GM18511 (cell line): ENCODE results near the gene HDAC4.

Experiments used
- ATAC-seq: cut with Tn5 transposase; IDR thresholded peaks from one replicate; pipeline ENCODE4 v1.9.1; 2021; ENCODE audit warnings: mild to moderate bottlenecking, moderate library complexity; ENCODE audit not compliant: unreplicated experiment

Gene HDAC4

GRCh38 chr2:239133945-239134570 is 266.8 kb downstream of the HDAC4 start:
- no peak for ATAC-seq

- ATAC-seq, result no peak
Measured at GRCh38 chr2:239132786-239133185, 268.0 kb downstream of the HDAC4 start.

- no peak for ATAC-seq
Measured at GRCh38 chr2:239132156-239132709, 268.6 kb downstream of the HDAC4 start.

- ATAC-seq, result no peak
Measured at GRCh38 chr2:239131521-239131920, 269.3 kb downstream of the HDAC4 start.

DNA sequence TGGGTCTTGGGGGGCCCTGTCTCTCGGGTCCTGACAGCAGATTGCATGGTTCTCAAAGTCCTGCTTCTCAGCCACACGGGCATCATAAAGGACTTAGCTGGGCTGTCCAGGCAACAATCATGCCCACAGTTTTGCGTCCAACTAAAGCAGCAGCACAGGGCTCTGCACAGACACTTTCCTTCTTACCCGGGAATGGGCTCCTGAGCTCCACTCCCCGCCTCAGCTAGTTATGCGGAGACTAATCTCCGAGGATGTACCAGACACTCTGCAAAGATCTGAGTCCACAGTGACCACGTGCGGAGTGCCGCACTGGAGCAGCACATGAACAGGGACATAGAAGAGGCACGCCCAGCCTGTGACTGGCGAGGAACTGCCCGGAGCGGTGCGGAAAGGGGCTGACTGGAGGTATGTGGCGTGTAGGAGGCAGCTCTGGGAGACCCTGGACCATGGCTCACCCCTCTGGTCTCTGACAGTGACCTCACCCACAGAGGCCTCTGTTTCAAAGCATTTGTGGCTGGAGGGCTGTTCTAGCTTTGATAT is 270.0 kb downstream of the HDAC4 start:
- ATAC-seq, result no peak

- no peak for ATAC-seq
Measured at GRCh38 chr2:239130041-239130440, 270.8 kb downstream of the HDAC4 start.

DNA sequence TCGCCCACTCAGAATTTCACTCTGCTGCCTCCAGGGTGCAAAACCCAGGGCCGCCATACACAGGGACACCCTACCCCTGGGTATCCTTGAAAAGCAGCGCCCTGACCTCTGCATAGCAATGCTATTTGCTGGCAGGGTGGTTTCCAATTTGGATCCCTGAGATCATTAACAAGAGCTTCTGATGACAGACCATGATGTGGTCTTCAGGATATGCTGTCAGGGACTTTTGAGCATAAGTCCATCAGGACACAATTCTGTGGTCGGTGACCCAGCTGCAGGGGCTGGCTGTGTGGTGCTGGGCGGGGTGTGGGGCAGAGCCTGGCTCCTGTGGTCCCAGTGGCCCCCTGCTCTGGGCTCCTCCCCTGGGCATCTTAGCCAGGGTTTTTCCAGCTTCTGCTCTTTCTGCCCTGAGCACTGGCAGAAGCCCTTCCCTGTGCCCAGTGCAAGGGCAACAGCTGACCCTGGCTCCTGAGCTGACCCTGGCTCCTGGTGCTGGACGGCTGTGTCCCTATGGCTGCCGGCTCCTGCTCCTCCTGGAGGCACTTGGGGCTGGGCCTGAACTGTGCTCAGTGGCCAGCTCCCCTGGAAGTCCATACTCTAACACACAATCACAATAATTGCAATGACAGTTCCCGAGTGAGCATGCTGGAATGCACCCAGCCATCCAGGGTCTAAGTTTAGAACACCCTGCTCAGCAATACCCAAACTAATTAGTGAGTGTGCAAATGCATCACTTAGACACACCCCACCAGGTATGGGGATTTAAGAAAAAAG is 271.5 kb downstream of the HDAC4 start:
- no peak for ATAC-seq

DNA sequence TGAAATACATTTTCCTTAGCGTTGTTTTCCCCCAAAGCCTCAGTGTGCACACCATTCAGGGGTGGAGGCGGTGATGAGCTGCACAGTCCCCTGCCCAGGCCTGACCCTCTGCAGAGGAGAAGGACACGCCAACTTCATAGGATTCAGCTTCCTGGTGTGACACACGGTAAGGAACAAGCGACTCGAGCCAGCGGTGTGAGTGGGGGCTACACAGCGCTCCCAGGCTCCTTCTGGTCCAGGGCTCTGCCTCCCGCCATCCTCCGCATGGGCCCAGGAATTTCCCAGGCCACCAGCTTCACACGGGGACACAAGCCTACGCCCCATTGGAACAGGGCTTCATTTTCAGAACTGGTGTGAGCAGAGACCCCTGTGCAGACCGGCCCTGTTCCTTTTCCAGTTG is 272.1 kb downstream of the HDAC4 start:
- ATAC-seq, result no peak

DNA sequence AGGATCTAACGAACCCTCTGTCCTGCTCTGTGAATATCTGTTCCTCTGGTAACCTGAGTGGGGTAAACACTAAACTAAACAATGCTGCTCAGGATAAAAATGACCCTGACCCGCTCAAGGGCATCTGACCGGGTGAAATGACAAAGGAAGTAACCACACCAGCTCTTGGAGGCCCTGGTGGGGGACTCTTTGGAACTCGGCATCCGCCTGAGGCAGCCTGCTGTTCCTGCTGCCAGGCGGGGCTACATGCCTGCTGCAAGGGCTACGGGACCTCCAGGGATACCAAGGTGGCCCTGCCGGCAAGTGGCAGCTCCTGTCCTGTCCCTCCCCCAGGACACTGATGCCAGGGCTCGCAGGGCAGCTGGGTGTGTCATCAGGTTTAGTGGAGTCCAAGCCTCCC is 273.3 kb downstream of the HDAC4 start:
- ATAC-seq, result no peak

DNA sequence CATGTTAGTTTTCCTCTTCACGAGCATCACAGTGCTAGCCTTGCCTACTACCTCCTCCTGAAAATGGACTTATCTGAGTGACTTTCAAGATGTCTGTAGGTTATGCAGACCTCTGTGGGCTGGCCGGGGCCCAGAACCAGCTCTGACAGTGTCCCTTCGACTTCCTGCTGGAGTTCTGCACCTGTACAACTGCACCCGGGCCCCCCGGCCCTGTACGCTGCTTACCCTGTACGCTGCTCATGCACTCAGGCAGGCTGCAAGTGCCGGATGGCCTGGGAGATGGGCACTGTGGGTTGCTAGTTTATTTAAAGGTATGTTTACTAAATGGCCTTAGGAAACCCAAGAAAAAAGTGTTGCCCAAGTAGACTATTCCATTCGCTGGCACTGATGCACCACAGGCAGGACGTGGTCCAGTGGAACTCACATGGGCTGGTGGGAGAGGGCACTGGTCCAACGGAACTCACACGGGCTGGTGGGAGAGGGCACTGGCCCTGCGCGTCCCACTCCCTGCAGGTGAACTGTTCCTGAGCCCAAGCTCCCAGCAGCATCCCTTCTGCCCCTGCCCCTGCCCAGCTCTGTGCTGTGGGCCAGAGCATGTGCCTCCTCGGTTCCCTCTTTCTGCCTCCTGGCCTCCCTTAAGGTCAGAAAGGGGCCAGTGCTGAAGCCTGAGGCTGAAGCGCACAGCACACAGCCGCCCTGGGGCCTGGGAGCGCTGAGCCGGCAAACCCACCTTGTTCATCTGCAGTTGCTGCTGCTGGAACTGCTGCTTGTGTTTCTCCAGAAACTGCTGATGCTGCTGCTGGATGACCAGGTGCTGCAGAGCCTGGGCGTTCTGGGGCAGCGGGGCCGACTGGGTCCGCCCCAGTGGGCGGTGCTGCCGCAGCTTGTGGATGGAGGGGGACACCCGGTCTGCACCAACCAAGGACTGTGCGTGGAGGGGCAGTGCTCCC is 274.8 kb downstream of the HDAC4 start:
- no peak for ATAC-seq

GRCh38 chr2:239124152-239124899 is 276.5 kb downstream of the HDAC4 start:
- no peak for ATAC-seq

GRCh38 chr2:239122421-239123110 is 278.3 kb downstream of the HDAC4 start:
- ATAC-seq, result no peak

DNA sequence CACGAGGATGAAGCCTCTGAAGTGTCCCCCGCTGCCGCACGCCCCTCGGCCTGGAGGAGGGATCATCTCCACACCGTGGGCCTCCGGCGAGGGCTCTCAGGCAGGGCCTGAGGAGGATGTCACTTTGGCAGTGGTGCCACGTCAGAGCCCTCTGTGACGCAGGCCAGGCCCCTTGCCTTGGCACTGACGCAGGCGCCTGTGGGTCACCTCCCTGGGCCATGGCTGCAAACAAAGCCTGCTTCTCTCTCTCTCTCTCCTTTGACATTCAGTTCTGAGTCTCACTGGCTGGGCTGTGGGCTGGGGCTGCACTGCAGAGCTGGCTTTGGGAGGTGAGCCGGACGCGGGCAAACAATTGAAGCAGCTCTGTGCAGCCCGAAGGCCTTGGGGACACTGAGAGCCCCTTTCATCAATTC is 279.2 kb downstream of the HDAC4 start:
- ATAC-seq, result no peak

DNA sequence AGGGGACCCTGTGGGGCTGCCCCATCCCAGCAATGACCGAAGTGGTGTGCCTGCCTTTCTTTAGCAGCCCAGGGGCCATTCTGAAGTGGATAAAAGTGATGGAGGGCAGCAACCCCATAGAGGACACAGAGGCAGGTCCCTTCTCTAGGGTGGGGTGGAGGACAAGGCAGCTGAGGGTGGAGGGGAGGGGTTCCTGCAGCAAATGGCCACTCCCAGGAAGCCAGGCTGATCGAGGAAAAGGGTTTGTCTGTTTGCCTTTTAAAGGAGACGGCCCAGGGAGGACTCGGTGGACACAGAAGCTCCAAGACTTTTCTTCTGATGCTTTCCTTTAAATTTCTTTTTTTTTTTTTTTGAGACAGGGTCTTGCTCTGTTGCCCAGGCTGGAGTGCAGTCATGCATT is 280.2 kb downstream of the HDAC4 start:
- no peak for ATAC-seq

DNA sequence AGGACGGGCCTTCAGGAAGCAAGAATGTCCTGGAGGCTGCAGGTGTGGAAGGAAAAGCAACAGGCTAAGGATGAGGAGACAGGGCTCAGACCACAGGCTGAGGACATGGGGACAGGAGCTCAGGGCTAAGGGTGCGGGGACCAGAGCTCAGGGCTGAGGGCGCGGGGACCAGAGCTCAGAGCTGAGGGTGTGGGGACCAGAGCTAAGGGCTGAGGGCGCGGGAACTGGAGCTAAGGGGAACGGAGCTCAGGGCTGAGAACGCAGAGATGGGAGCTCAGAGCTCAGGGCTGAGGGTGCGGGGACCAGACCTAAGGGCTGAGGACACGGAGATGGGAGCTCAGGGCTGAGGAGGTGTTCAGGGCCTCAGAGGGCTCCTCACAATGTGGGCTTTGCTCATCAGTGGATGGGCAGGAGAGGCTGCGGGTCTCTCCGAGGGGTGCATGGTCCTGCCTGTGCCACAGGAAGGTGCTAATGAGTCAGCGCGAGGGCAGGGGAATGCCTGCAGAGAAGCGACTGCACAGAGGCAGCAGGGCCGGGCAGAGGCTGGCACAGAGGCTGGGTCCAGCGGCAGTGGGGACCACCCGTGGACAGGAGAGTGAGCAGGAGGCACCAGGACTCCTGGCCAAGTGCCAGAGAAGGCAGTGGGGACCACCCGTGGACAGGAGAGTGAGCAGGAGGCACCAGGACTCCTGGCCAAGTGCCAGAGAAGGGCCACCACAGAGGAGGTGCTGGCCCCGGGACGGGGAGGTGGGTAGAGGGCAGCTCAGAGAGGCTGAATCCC is 281.3 kb downstream of the HDAC4 start:
- ATAC-seq, result no peak

DNA sequence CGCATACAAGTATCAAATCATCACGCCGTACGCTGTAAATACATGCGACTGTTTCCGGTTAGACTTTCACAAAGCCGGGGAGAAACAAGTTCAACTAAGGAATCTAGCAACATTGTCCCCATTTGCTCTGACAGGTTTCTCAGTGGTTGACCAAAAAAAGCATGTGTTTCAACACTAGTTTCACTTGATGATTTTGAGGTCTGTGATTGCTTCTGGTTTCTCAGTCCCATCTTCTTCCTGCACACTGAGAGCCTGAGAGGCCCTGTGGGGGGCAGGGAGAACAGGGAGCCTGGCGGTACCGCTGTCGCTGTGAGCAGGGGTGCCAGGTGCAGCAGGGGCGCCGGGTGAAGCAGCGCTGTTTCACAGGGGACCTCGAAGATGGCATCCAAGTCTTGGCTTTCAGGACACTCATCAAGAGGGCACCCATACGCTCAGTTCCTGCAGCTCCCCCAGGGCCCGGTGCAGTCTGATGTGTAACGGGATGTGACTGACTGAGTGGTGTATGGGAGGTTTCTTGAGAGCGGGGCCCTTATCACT is 282.1 kb downstream of the HDAC4 start:
- ATAC-seq, result no peak

DNA sequence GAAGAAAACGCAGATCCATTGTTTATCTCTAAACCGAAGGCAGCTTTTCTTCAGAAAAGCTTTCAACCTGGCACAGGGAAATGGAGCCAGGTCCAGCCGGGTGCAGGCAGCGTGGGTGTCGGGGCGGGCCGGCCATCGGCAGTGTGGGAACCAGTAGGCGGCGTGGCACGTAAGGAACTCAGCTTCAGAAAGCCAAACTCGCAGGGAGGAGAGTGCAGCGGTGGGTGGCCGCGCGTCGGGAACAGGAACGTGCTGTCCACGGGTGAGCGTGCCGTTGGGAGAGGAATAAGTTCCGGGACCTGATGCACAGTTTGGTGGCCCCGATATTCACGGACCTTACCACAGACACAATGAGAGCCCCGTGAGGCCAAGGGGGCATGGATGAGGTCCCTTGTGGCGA is 282.6 kb downstream of the HDAC4 start:
- ATAC-seq, result no peak

DNA sequence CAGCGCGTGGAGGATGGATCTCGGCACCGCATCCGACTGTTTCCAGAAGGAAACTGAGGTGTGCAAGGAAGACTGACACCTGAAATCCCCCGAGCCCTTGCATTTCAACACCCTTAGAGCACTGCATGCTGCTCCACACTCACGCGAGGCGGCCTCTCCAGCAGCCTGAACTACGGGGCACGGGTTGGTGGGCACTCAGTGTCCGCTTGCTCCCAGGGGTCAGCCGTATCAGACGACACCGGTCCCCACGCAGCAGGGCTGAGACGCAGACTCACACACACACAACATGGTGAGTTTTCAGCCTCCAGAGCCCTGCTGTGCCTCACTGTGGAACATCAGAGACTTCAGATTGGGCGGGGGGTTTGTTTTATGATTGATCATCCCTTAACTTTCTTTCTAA is 283.0 kb downstream of the HDAC4 start:
- no peak for ATAC-seq
